HCT116 (cell line): Measurements from ENCODE around the gene NOTCH1. TPM values are rescaled to one million over a fixed set of nuclear protein-coding genes. Genes with fewer than 3 reads are reported as not detected.

Experiments
- ATAC-seq: fragments of 200-7000 bp; cut with Tn5 transposase; 2 replicates; pipeline ENCODE4 v1.9.1; 2020; ENCODE audit warnings: mild to moderate bottlenecking, moderate library complexity
- BruUV-seq: library from RNA; stranded (reverse); fragments of 400-500 nt; replicated peaks from 2 replicates; lab custom pipeline; 2021; lab: Mats Ljungman, UMichigan
- CTCF ChIA-PET: fragments of 300-600 bp; sonication (Branson Sonifier 250); formaldehyde crosslinking; loops from one replicate; lab custom pipeline; 2021; ENCODE audit warnings: antibody characterized with exemption; lab: Charles Lee
- POLR2A ChIA-PET: fragments of 300-600, 350-600 bp; sonication (Branson Sonifier 250); formaldehyde crosslinking; loops from one replicate; lab custom pipeline; 2021; ENCODE audit warnings: antibody characterized with exemption; lab: Charles Lee
- RAD21 ChIA-PET, 2 experiments: fragments of 300-600 bp; sonication (Branson Sonifier 250); formaldehyde crosslinking; loops; one replicate each; lab custom pipeline; 2023; ENCODE audit warnings: low total read pairs in 2 of 2; ENCODE audit not compliant: uncharacterized antibody in 2 of 2, unreplicated experiment in 2 of 2, low non-redundant PET in 1 of 2; lab: Charles Lee
- DNase-seq: peaks from one replicate; pipeline ENCODE4 v3.0.0-alpha.2; 2010; ENCODE audit warnings: low read depth, low spot score
- H2AFZ ChIP-seq: fragments of 200-600 bp; shearing (Covaris generic), sonication (generic); 2 replicates; pipeline ENCODE4 v1.6.1; 2017; ENCODE audit warnings: low read depth, mixed run types, mixed read lengths, antibody characterized with exemption, low read length; ENCODE audit not compliant: poor library complexity, severe bottlenecking
- H3K27ac ChIP-seq: 2 replicates; pipeline ENCODE4 v1.5.1; 2012; ENCODE audit warnings: low read depth, low read length
- H3K27me3 ChIP-seq: fragments of 200-600 bp; sonication (generic); 2 replicates; pipeline ENCODE4 v1.6.1; 2016; ENCODE audit warnings: mixed run types, low read length, mixed read lengths; ENCODE audit not compliant: insufficient read depth
- H3K36me3 ChIP-seq, 2 experiments: fragments of 200-500 bp in 1 of 2; fragments of 200-600 bp in 1 of 2; sonication (Bioruptor generic) in 1 of 2; sonication (generic) in 1 of 2; 2 replicates each; pipeline versions ENCODE4 v1.5.1 to v1.6.1; 2014 to 2016; ENCODE audit warnings: low read length in 2 of 2, inconsistent platforms in 1 of 2, mixed read lengths in 1 of 2, mixed run types in 1 of 2; ENCODE audit not compliant: insufficient read depth in 2 of 2, control insufficient read depth in 1 of 2
- H3K4me1 ChIP-seq, 2 experiments: fragments of 200-600 bp in 1 of 2; sonication (generic) in 1 of 2; 2 replicates each; pipeline versions ENCODE4 v1.5.1 to v1.6.1; 2012 to 2017; ENCODE audit warnings: low read length in 2 of 2, inconsistent platforms in 1 of 2, mild to moderate bottlenecking in 1 of 2, mixed read lengths in 1 of 2, mixed run types in 1 of 2, moderate library complexity in 1 of 2; ENCODE audit not compliant: insufficient read depth in 2 of 2, control insufficient read depth in 1 of 2
- H3K4me2 ChIP-seq: fragments of 200-600 bp; sonication (generic); 2 replicates; pipeline ENCODE4 v1.6.1; 2017; ENCODE audit warnings: mixed run types, low read length, mixed read lengths
- H3K4me3 ChIP-seq, 2 experiments: fragments of 200-600 bp in 1 of 2; sonication (generic) in 1 of 2; replicated peaks in 1 of 2; 2 replicates each; pipeline ENCODE4 v1.5.1; 2011 to 2016; ENCODE audit warnings: low read length in 2 of 2, control low read depth in 1 of 2, low read depth in 1 of 2, mild to moderate bottlenecking in 1 of 2, mixed read lengths in 1 of 2, mixed run types in 1 of 2
- H3K79me2 ChIP-seq: fragments of 200-600 bp; sonication (generic); 2 replicates; pipeline ENCODE4 v1.6.1; 2017; ENCODE audit warnings: mild to moderate bottlenecking, mixed run types, low read length, moderate library complexity, mixed read lengths; ENCODE audit not compliant: insufficient read depth
- H3K9ac ChIP-seq: fragments of 200-600 bp; sonication (generic); 2 replicates; pipeline ENCODE4 v1.6.1; 2016; ENCODE audit warnings: low read length, mixed read lengths
- H3K9me2 ChIP-seq: fragments of 200-600 bp; sonication (generic), shearing (Covaris generic); 2 replicates; pipeline ENCODE4 v1.6.1; 2017; ENCODE audit warnings: mixed run types, mild to moderate bottlenecking, moderate library complexity; ENCODE audit not compliant: insufficient read depth
- H3K9me3 ChIP-seq, 2 experiments: fragments of 200-500 bp in 1 of 2; fragments of 200-600 bp in 1 of 2; sonication (Bioruptor generic) in 1 of 2; sonication (generic) in 1 of 2; 2 replicates each; pipeline ENCODE4 v1.6.1; 2014 to 2017; ENCODE audit warnings: low read length in 2 of 2, mixed read lengths in 2 of 2, inconsistent platforms in 1 of 2, low read depth in 1 of 2, mild to moderate bottlenecking in 1 of 2, mixed run types in 1 of 2, moderate library complexity in 1 of 2; ENCODE audit not compliant: control insufficient read depth in 1 of 2, insufficient read depth in 1 of 2
- H4K20me1 ChIP-seq: fragments of 200-600 bp; sonication (generic), shearing (Covaris generic); 2 replicates; pipeline ENCODE4 v1.6.1; 2017; ENCODE audit warnings: mixed run types, mild to moderate bottlenecking, moderate library complexity; ENCODE audit not compliant: insufficient read depth
- CEBPB ChIP-seq: IDR thresholded peaks from 2 replicates; pipeline ENCODE4 v1.6.1; 2012; ENCODE audit warnings: low read depth
- EGR1 ChIP-seq: IDR thresholded peaks from 2 replicates; pipeline ENCODE4 v1.6.1; 2012; ENCODE audit warnings: low read depth
- ELF1 ChIP-seq: IDR thresholded peaks from 2 replicates; pipeline ENCODE4 v1.6.1; 2012; ENCODE audit warnings: low read depth, borderline replicate concordance
- EZH2 ChIP-seq: fragments of 200-600 bp; sonication (generic); IDR thresholded peaks from 2 replicates; pipeline ENCODE4 v1.6.1; 2017; ENCODE audit warnings: antibody characterized with exemption, mixed run types
- FOSL1 ChIP-seq: IDR thresholded peaks from 2 replicates; pipeline ENCODE4 v1.6.1; 2012; ENCODE audit warnings: low read depth
- POLR2A ChIP-seq: IDR thresholded peaks from 2 replicates; pipeline ENCODE4 v1.7.0; 2011; ENCODE audit warnings: borderline replicate concordance; ENCODE audit not compliant: insufficient read depth, insufficient read length; ENCODE audit errors: extremely low read depth
- RAD21 ChIP-seq: IDR thresholded peaks from 2 replicates; pipeline ENCODE4 v1.6.1; 2012; ENCODE audit warnings: low read depth, mild to moderate bottlenecking
- SP1 ChIP-seq: IDR thresholded peaks from 2 replicates; pipeline ENCODE4 v1.6.1; 2012; ENCODE audit warnings: low read depth
- ZFX ChIP-seq: fragments of 450-650 bp; IDR thresholded peaks from 2 replicates; pipeline ENCODE4 v1.6.1; 2017
- intact Hi-C: fragments of 100-400 bp; cut with micrococcal nuclease; formaldehyde crosslinking; loops from 2 replicates; pipeline ENCODE4 v1.10.0; 2022
- total RNA-seq: library from RNA; stranded (reverse); gene quantifications from one replicate; pipeline ENCODE4 v1.2.1, GENCODE V29; 2021; ENCODE audit not compliant: unreplicated experiment
- TF ChIP-seq, protein P1 (sequence below): IDR thresholded peaks from 2 replicates; pipeline ENCODE4 v1.6.1; 2011; ENCODE audit warnings: mild to moderate bottlenecking, low read length, moderate library complexity; ENCODE audit not compliant: insufficient replicate concordance; ENCODE audit errors: extremely low read depth
- TF ChIP-seq, protein P2 (sequence below): IDR thresholded peaks from 2 replicates; pipeline ENCODE4 v1.6.1; 2012

NOTCH1 gene
- total RNA-seq, 1 experiment from 2014 or later, result 36.2 TPM

DNA sequence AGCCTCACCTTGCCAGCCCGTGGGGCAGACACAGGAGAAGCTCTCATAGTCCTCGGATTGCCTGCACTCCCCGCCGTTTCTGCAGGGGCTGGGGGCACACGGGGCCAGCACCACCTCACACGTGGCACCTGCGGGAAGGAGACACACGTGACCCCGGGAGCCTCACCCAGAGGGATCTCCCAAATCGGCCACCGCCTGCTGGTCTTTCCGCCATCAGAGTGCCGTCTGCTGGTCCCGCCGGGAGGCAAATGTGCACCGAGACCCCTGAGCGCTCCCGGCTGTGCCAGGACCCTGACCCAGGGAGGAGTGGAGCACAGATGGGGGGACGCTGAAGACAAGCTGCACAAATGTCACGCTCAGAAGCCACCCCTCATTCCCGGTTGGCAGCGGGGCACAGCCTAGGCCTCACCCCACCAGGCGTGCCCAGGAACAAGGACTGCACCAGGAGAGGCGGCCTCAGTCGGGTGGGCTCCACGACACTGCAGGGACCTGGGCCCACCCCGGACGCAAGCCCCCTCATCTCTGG is 34.6 kb downstream of the NOTCH1 start:
- Histone ChIP-seq H3K4me3 (no peak overlapping the region), H3K27ac (no peak overlapping the region), H3K79me2 (no peaks in the 10 kb centered on the region), H3K4me2 (no peak overlapping the region), H3K36me3 (peaks cover 12 to 29% of the 10 kb centered on the region in 2 experiments), H3K9me2 (no peaks in the 10 kb centered on the region), H4K20me1 (no peaks in the 10 kb centered on the region), H3K4me1 (no peaks in the 10 kb centered on the region), H3K9me3 (no peaks in the 10 kb centered on the region), H2AFZ (no peak overlapping the region), H3K27me3 (no peaks in the 10 kb centered on the region), H3K9ac (no peak overlapping the region)
- DNase-seq, result no peak
- POLR2A ChIA-PET, result no interaction called here
- CTCF ChIA-PET, result no interaction called here
- no TSS peak for BruUV-seq
- RAD21 ChIA-PET, result no interaction called here
- intact Hi-C loops, result no loop called here
- TF ChIP-seq, protein P1, sequence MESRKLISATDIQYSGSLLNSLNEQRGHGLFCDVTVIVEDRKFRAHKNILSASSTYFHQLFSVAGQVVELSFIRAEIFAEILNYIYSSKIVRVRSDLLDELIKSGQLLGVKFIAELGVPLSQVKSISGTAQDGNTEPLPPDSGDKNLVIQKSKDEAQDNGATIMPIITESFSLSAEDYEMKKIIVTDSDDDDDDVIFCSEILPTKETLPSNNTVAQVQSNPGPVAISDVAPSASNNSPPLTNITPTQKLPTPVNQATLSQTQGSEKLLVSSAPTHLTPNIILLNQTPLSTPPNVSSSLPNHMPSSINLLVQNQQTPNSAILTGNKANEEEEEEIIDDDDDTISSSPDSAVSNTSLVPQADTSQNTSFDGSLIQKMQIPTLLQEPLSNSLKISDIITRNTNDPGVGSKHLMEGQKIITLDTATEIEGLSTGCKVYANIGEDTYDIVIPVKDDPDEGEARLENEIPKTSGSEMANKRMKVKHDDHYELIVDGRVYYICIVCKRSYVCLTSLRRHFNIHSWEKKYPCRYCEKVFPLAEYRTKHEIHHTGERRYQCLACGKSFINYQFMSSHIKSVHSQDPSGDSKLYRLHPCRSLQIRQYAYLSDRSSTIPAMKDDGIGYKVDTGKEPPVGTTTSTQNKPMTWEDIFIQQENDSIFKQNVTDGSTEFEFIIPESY, result no peak
- TF ChIP-seq ELF1, result no peak
- no peak for TF ChIP-seq ZFX
- TF ChIP-seq, protein P2, sequence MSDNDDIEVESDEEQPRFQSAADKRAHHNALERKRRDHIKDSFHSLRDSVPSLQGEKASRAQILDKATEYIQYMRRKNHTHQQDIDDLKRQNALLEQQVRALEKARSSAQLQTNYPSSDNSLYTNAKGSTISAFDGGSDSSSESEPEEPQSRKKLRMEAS, result no peak
- TF ChIP-seq RAD21, result no peak
- no peak for TF ChIP-seq FOSL1
- no peak for TF ChIP-seq SP1
- TF ChIP-seq EZH2, result no peak
- TF ChIP-seq POLR2A, result no peak
- TF ChIP-seq CEBPB, result no peak
- no peak for TF ChIP-seq EGR1
- ATAC-seq, result no peak
